GM12874 (cell line): ENCODE data around the gene KIAA0753.

Experiments
- CTCF ChIP-seq: IDR thresholded peaks from 2 replicates; pipeline ENCODE4 v1.5.1; 2011; ENCODE audit warnings: low read depth, mild to moderate bottlenecking, control low read depth, low read length, moderate library complexity; ENCODE audit not compliant: insufficient read depth

Gene KIAA0753

GRCh38 chr17:6668727-6669425 is 28.4 kb upstream of the KIAA0753 start:
- TF ChIP-seq CTCF = no peak

- no peak for TF ChIP-seq CTCF
These were observed 27.7 kb upstream of the KIAA0753 start for GRCh38 chr17:6668219-6668618.

- TF ChIP-seq CTCF = no peak
These were observed 27.0 kb upstream of the KIAA0753 start for GRCh38 chr17:6667516-6667915.

- TF ChIP-seq CTCF = no peak
These were observed 26.0 kb upstream of the KIAA0753 start for GRCh38 chr17:6666557-6666956.

GRCh38 chr17:6666077-6666521 is 25.6 kb upstream of the KIAA0753 start:
- TF ChIP-seq CTCF = peak; percentile 86

- TF ChIP-seq CTCF = no peak
These were observed 20.9 kb upstream of the KIAA0753 start for GRCh38 chr17:6661464-6661848.

GRCh38 chr17:6660805-6661463 is 20.4 kb upstream of the KIAA0753 start:
- no peak for TF ChIP-seq CTCF
